SK-N-SH (cell line): ENCODE data around the gene HAO2. TPM values are rescaled to one million over a fixed set of nuclear protein-coding genes. Genes with fewer than 3 reads are reported as not detected.

Experiments used
- CTCF ChIA-PET: fragments of 300-600, 350-600 bp; formaldehyde crosslinking; extraction: SDS; loops from one replicate; lab custom pipeline; 2021; lab: Yijun Ruan, JAX
- POLR2A ChIA-PET: fragments of 350-600 bp; sonication (Branson Sonifier 250); formaldehyde crosslinking; extraction: SDS; loops from one replicate; lab custom pipeline; 2020; ENCODE audit warnings: antibody characterized with exemption, inconsistent platforms; lab: Yijun Ruan, JAX
- DNase-seq: peaks from one replicate; pipeline ENCODE4 v3.0.0; 2012
- H2AFZ ChIP-seq: fragments of 200-600 bp; sonication (generic); 2 replicates; pipeline ENCODE4 v1.8.1; 2016; ENCODE audit warnings: antibody characterized with exemption, mild to moderate bottlenecking, low read depth
- H3F3A ChIP-seq: fragments of 200-600 bp; sonication (generic); replicated peaks from 2 replicates; pipeline ENCODE3; 2016; ENCODE audit warnings: antibody characterized with exemption, mild to moderate bottlenecking; ENCODE audit not compliant: insufficient read depth
- H3K27ac ChIP-seq, 2 experiments: fragments of 200-500 bp in 1 of 2; fragments of 200-600 bp in 1 of 2; sonication (Bioruptor generic) in 1 of 2; sonication (generic), shearing (Covaris generic) in 1 of 2; 2 replicates each; pipeline versions ENCODE4 v1.5.1 to v1.6.1; 2014 to 2016; ENCODE audit warnings: low read depth in 2 of 2, inconsistent platforms in 1 of 2, low read length in 1 of 2, mild to moderate bottlenecking in 1 of 2, mixed read lengths in 1 of 2
- H3K27me3 ChIP-seq: fragments of 200-600 bp; sonication (generic), shearing (Covaris generic); 2 replicates; pipeline ENCODE4 v1.6.1; 2016; ENCODE audit warnings: mixed run types; ENCODE audit not compliant: insufficient read depth
- H3K36me3 ChIP-seq, 2 experiments: fragments of 200-500 bp in 1 of 2; fragments of 200-600 bp in 1 of 2; sonication (Bioruptor generic) in 1 of 2; sonication (generic) in 1 of 2; replicated peaks in 1 of 2; 2 replicates each; pipeline versions ENCODE3 to v1.5.1; 2014 to 2016; ENCODE audit warnings: low read length in 1 of 2, mild to moderate bottlenecking in 1 of 2; ENCODE audit not compliant: insufficient read depth in 2 of 2, control insufficient read depth in 1 of 2
- H3K4me1 ChIP-seq, 2 experiments: fragments of 200-500 bp in 1 of 2; fragments of 200-600 bp in 1 of 2; sonication (Bioruptor generic) in 1 of 2; sonication (generic), shearing (Covaris generic) in 1 of 2; 2 replicates each; pipeline versions ENCODE4 v1.5.1 to v1.6.1; 2014 to 2016; ENCODE audit warnings: low read depth in 1 of 2, low read length in 1 of 2, mixed run types in 1 of 2; ENCODE audit not compliant: insufficient read depth in 2 of 2, control insufficient read depth in 1 of 2
- H3K4me2 ChIP-seq: fragments of 200-600 bp; sonication (generic), shearing (Covaris generic); 2 replicates; pipeline ENCODE4 v1.6.1; 2017; ENCODE audit warnings: mixed run types
- H3K4me3 ChIP-seq, 2 experiments: fragments of 200-500 bp in 1 of 2; fragments of 200-600 bp in 1 of 2; sonication (Bioruptor generic) in 1 of 2; sonication (generic), shearing (Covaris generic) in 1 of 2; 2 replicates each; pipeline versions ENCODE4 v1.5.1 to v1.8.1; 2014 to 2016; ENCODE audit warnings: low read depth in 2 of 2, inconsistent platforms in 1 of 2, low read length in 1 of 2, mild to moderate bottlenecking in 1 of 2, mixed read lengths in 1 of 2, moderate library complexity in 1 of 2
- H3K79me2 ChIP-seq: fragments of 200-600 bp; sonication (generic); 2 replicates; pipeline ENCODE4 v1.8.1; 2017; ENCODE audit warnings: mild to moderate bottlenecking; ENCODE audit not compliant: insufficient read depth
- H3K9ac ChIP-seq: fragments of 200-600 bp; sonication (generic); 2 replicates; pipeline ENCODE4 v1.6.1; 2017; ENCODE audit warnings: mixed run types
- H3K9me2 ChIP-seq: fragments of 200-600 bp; sonication (generic); 2 replicates; pipeline ENCODE4 v1.6.1; 2017; ENCODE audit warnings: mixed run types
- H3K9me3 ChIP-seq: fragments of 200-600 bp; sonication (generic); 2 replicates; pipeline ENCODE4 v1.6.1; 2017; ENCODE audit warnings: mixed run types, mild to moderate bottlenecking, moderate library complexity
- H4K20me1 ChIP-seq: fragments of 200-600 bp; sonication (generic); 2 replicates; pipeline ENCODE4 v1.6.1; 2017; ENCODE audit warnings: mild to moderate bottlenecking, mixed run types; ENCODE audit not compliant: insufficient read depth
- FOXJ3 ChIP-seq: sonication (generic); formaldehyde crosslinking; IDR thresholded peaks from 2 replicates; pipeline ENCODE4 v1.5.1; 2020; ENCODE audit warnings: mild to moderate bottlenecking, missing genetic modification reagents
- NFIC ChIP-seq: IDR thresholded peaks from 2 replicates; pipeline ENCODE4 v1.4.0; 2012; ENCODE audit warnings: borderline replicate concordance
- RCOR1 ChIP-seq: fragments of 150-350 bp; IDR thresholded peaks from 2 replicates; pipeline ENCODE4 v1.6.1; 2017; ENCODE audit warnings: antibody characterized with exemption, low read length
- RFX5 ChIP-seq: IDR thresholded peaks from 2 replicates; pipeline ENCODE4 v1.6.1; 2012; ENCODE audit warnings: mild to moderate bottlenecking, improper control_type of control experiment, low read length
- SIN3A ChIP-seq: IDR thresholded peaks from 2 replicates; pipeline ENCODE4 v1.6.1; 2012; ENCODE audit warnings: low read depth, mild to moderate bottlenecking, low read length, moderate library complexity, borderline replicate concordance
- WGBS: methylation state at CpG from one replicate; pipeline ENCODE4 v1.1.6; 2017; ENCODE audit warnings: low lambda C conversion rate; 5-methylcytosine and 5-hydroxymethylcytosine counted together
- polyA plus RNA-seq, 3 experiments: library from polyadenylated mRNA; depleted of rRNA; stranded (reverse); fragments of >200 nt; gene quantifications; 2 replicates each; pipeline ENCODE4 v1.2.3, GENCODE V29; 2012
- TF ChIP-seq, protein P1 (sequence below): fragments of 200-600 bp; sonication (generic); IDR thresholded peaks from 2 replicates; pipeline ENCODE4 v1.6.1; 2017; ENCODE audit warnings: antibody characterized with exemption, mild to moderate bottlenecking, moderate library complexity
- TF ChIP-seq, protein P2 (sequence below): fragments of 150-350 bp; IDR thresholded peaks from 2 replicates; pipeline ENCODE4 v1.6.1; 2017; ENCODE audit warnings: antibody characterized with exemption, low read length, low read depth, borderline replicate concordance

HAO2 gene
- polyA plus RNA-seq, 1 of the 3 experiments (the other 2 are of a cell fraction) = not detected

GRCh38 chr1:119409731-119410130 lies 41.1 kb downstream of the HAO2 start (continued):
- TF ChIP-seq, protein P1, sequence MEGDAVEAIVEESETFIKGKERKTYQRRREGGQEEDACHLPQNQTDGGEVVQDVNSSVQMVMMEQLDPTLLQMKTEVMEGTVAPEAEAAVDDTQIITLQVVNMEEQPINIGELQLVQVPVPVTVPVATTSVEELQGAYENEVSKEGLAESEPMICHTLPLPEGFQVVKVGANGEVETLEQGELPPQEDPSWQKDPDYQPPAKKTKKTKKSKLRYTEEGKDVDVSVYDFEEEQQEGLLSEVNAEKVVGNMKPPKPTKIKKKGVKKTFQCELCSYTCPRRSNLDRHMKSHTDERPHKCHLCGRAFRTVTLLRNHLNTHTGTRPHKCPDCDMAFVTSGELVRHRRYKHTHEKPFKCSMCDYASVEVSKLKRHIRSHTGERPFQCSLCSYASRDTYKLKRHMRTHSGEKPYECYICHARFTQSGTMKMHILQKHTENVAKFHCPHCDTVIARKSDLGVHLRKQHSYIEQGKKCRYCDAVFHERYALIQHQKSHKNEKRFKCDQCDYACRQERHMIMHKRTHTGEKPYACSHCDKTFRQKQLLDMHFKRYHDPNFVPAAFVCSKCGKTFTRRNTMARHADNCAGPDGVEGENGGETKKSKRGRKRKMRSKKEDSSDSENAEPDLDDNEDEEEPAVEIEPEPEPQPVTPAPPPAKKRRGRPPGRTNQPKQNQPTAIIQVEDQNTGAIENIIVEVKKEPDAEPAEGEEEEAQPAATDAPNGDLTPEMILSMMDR = no peak
- TF ChIP-seq FOXJ3 (CRISPR knock-in tag) = no peak
- TF ChIP-seq, all 33 proteins: peak for 0

DNA sequence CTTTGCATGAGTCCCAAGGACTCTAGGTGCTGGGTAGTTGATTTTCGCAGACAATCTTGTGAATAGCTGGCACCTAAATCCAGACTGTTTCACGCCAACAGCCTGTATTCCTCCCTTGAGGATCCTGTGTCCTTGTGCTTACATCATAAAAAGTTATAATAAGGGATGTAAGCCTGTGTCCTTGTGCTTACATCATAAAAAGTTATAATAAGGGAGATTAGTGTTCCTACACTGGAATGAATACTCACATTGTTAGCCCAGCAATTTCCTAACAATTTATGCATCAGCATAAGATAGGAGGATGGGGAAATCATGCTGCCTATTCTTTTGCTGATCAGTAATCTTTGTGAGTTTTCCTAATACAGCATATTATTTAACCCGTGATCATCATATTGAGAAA lies 42.4 kb downstream of the HAO2 start:
- H3F3A ChIP-seq = no peaks in the 10 kb centered on the region
- TF ChIP-seq SIN3A (no peak), RCOR1 (no peak), RFX5 (no peak)
- H3K79me2 ChIP-seq = no peaks in the 10 kb centered on the region
- no peak overlapping the region for H3K4me2 ChIP-seq
- no peak overlapping the region for H2AFZ ChIP-seq
- CTCF ChIA-PET = no interaction called here
- no peaks in the 10 kb centered on the region for H3K9me3 ChIP-seq
- no peaks in the 10 kb centered on the region for H3K9me2 ChIP-seq
- DNase-seq = no peak
- WGBS = 3% methylated on average over 3 of the region's 3 CpGs
- no peak overlapping the region for H3K27ac ChIP-seq
- H4K20me1 ChIP-seq = no peaks in the 10 kb centered on the region
- peaks cover 8% of the 10 kb centered on the region; the same call in 1 of the 2 replicates for H3K27me3 ChIP-seq
- H3K4me3 ChIP-seq = no peak overlapping the region
- H3K9ac ChIP-seq = no peak overlapping the region
- H3K4me1 ChIP-seq = no peaks in the 10 kb centered on the region
- POLR2A ChIA-PET = no interaction called here
- H3K36me3 ChIP-seq = no peaks in the 10 kb centered on the region

GRCh38 chr1:119414950-119415349 lies 46.4 kb downstream of the HAO2 start, which contains the start of gene HSD3B2:
Gene HSD3B2 (plus strand): TSS chr1:119415150. CDS start chr1:119415420, 270 bp downstream.
- ChIA-PET POLR2A (no interaction called here), CTCF (no interaction called here)
- Histone ChIP-seq H4K20me1 (no peaks in the 10 kb centered on the region), H3K27me3 (peaks cover 28% of the 10 kb centered on the region; the same call in 1 of the 2 replicates), H3K4me1 (no peaks in the 10 kb centered on the region), H3K9me2 (no peaks in the 10 kb centered on the region), H2AFZ (no peak within 1 kb of the TSS), H3K36me3 (no peaks in the 10 kb centered on the region), H3K9me3 (no peaks in the 10 kb centered on the region), H3K4me3 (no peak within 1 kb of the TSS), H3K9ac (no peak within 1 kb of the TSS), H3K79me2 (no peaks in the 10 kb centered on the region), H3K27ac (no peak within 1 kb of the TSS), H3F3A (no peaks in the 10 kb centered on the region), H3K4me2 (no peak within 1 kb of the TSS)
- 5% methylated on average over 2 of the region's 2 CpGs for WGBS
- DNase-seq = no peak
- no peak for TF ChIP-seq NFIC
- TF ChIP-seq RCOR1 = no peak
- TF ChIP-seq, protein P2, sequence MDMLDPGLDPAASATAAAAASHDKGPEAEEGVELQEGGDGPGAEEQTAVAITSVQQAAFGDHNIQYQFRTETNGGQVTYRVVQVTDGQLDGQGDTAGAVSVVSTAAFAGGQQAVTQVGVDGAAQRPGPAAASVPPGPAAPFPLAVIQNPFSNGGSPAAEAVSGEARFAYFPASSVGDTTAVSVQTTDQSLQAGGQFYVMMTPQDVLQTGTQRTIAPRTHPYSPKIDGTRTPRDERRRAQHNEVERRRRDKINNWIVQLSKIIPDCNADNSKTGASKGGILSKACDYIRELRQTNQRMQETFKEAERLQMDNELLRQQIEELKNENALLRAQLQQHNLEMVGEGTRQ = no peak
